DMS 273 treated with DMSO at 0.1 percent for 48 hours (cell line): ENCODE measurements around the gene TMEM92.
A peak's percentile ranks its signal among the peaks of the same experiment; 100 is the strongest.
"Not testable (repeated sequence)": the region's sequence is repeated elsewhere in the genome, so short reads cannot be mapped to it uniquely, and the experiment has no call there.

ENCODE experiments used
- DNase-seq: peaks from one replicate; lab custom pipeline; 2025; lab: John Stamatoyannopoulos, UW

The TMEM92 gene

GRCh38 chr17:50276588-50277356 lies 2.5 kb downstream of the TMEM92 start:
- DNase-seq, result no peak

GRCh38 chr17:50277357-50277754 lies 3.1 kb downstream of the TMEM92 start:
- DNase-seq, result no peak

GRCh38 chr17:50278526-50279180 lies 4.4 kb downstream of the TMEM92 start:
- no peak for DNase-seq

GRCh38 chr17:50279181-50279526 lies 4.9 kb downstream of the TMEM92 start:
- DNase-seq, result no peak

- DNase-seq, result no peak
Observed at GRCh38 chr17:50279639-50280038, 5.4 kb downstream of the TMEM92 start.

GRCh38 chr17:50280068-50280467 lies 5.8 kb downstream of the TMEM92 start:
- no peak for DNase-seq

GRCh38 chr17:50280801-50281441 lies 6.7 kb downstream of the TMEM92 start:
- DNase-seq, result no peak

GRCh38 chr17:50281739-50282401 lies 7.6 kb downstream of the TMEM92 start:
- DNase-seq, result no peak

GRCh38 chr17:50283246-50283645 lies 9.0 kb downstream of the TMEM92 start:
- DNase-seq, result no peak

GRCh38 chr17:50283714-50284113 lies 9.4 kb downstream of the TMEM92 start:
- no peak for DNase-seq

- no peak for DNase-seq
Observed at GRCh38 chr17:50285941-50286340, 11.7 kb downstream of the TMEM92 start.

GRCh38 chr17:50287302-50287701 lies 13.0 kb downstream of the TMEM92 start:
- not testable (repeated sequence) for DNase-seq

- peak; percentile 76 for DNase-seq
Observed at GRCh38 chr17:50288306-50288705, 14.0 kb downstream of the TMEM92 start.

GRCh38 chr17:50289278-50289677 lies 15.0 kb downstream of the TMEM92 start:
- DNase-seq, result no peak

- DNase-seq, result peak; percentile 53
Observed at GRCh38 chr17:50289991-50290702, 15.9 kb downstream of the TMEM92 start.

GRCh38 chr17:50290933-50291332 lies 16.7 kb downstream of the TMEM92 start:
- DNase-seq, result no peak

GRCh38 chr17:50292465-50292864 lies 18.2 kb downstream of the TMEM92 start:
- no peak for DNase-seq

- no peak for DNase-seq
Observed at GRCh38 chr17:50295021-50295420, 20.8 kb downstream of the TMEM92 start.

GRCh38 chr17:50297407-50297865 lies 23.2 kb downstream of the TMEM92 start:
- no peak for DNase-seq

- no peak for DNase-seq
Observed at GRCh38 chr17:50298018-50298417, 23.8 kb downstream of the TMEM92 start.

GRCh38 chr17:50299776-50300175 lies 25.5 kb downstream of the TMEM92 start:
- no peak for DNase-seq

- DNase-seq, result not testable (repeated sequence)
Observed at GRCh38 chr17:50300824-50301223, 26.6 kb downstream of the TMEM92 start.
